GM12878 (cell line): Measurements from ENCODE around the gene TMEM181. TPM values are rescaled to one million over a fixed set of nuclear protein-coding genes. Genes with fewer than 3 reads are reported as not detected.
A peak's percentile ranks its signal among the peaks of the same experiment; 100 is the strongest.

Source experiments
- ATAC-seq: fragments of 200-7000 bp; cut with Tn5 transposase; 3 replicates; pipeline ENCODE4 v1.9.1; 2020; ENCODE audit warnings: mild to moderate bottlenecking, moderate library complexity
- BruUV-seq: library from RNA; stranded (reverse); fragments of 400-500 nt; replicated peaks from 2 replicates; lab custom pipeline; 2021; lab: Mats Ljungman, UMichigan
- CTCF ChIA-PET: fragments of 300-600 bp; sonication (Branson Sonifier 250); formaldehyde crosslinking; extraction: SDS; loops from one replicate; lab custom pipeline; 2021; ENCODE audit warnings: inconsistent platforms; lab: Yijun Ruan, JAX
- POLR2A ChIA-PET: fragments of 350-600 bp; formaldehyde crosslinking; extraction: SDS; loops from one replicate; lab custom pipeline; 2021; ENCODE audit warnings: inconsistent platforms; lab: Charles Lee
- RAD21 ChIA-PET: fragments of 300-600 bp; sonication (Branson Sonifier 250); formaldehyde crosslinking; loops from one replicate; lab custom pipeline; 2023; ENCODE audit warnings: antibody characterized with exemption; ENCODE audit not compliant: unreplicated experiment; lab: Charles Lee
- SMC1A ChIA-PET: fragments of 300-600 bp; sonication (Branson Sonifier 250); formaldehyde crosslinking; loops from one replicate; lab custom pipeline; 2023; ENCODE audit not compliant: unreplicated experiment, uncharacterized antibody; lab: Charles Lee
- DNase-seq: peaks from one replicate; pipeline ENCODE4 v3.0.0-alpha.2; 2011; ENCODE audit warnings: low read depth, low spot score
- FAIRE-seq: peaks from 3 replicates; lab custom pipeline; 2011; peaks lifted over from hg19 to GRCh38; lab: Jason Lieb, UNC
- H2AFZ ChIP-seq: 2 replicates; pipeline ENCODE4 v1.6.0; 2011; ENCODE audit warnings: low read depth, low read length, control low read depth; ENCODE audit not compliant: control insufficient read depth
- H3K27ac ChIP-seq: 2 replicates; pipeline ENCODE4 v1.5.1; 2011; ENCODE audit warnings: control low read depth; ENCODE audit not compliant: control insufficient read depth, insufficient read depth
- H3K27me3 ChIP-seq, 2 experiments: replicated peaks in 1 of 2; 2 replicates each; pipeline versions ENCODE4 v1.6.0 to v1.6.1; 2011; ENCODE audit warnings: low read length in 1 of 2; ENCODE audit not compliant: control insufficient read depth in 2 of 2, insufficient read depth in 2 of 2
- H3K36me3 ChIP-seq, 2 experiments: 2 replicates each; pipeline ENCODE4 v1.5.1; 2011; ENCODE audit warnings: low read length in 1 of 2; ENCODE audit not compliant: control insufficient read depth in 2 of 2, insufficient read depth in 2 of 2
- H3K4me1 ChIP-seq: 2 replicates; pipeline ENCODE4 v1.6.1; 2011; ENCODE audit warnings: mild to moderate bottlenecking, low read length, moderate library complexity, mixed read lengths; ENCODE audit not compliant: control insufficient read depth, insufficient read depth
- H3K4me2 ChIP-seq: 2 replicates; pipeline ENCODE4 v1.6.0; 2011; ENCODE audit warnings: control low read depth; ENCODE audit not compliant: control insufficient read depth, insufficient read depth
- H3K4me3 ChIP-seq: fragments of 200-600 bp; sonication (generic); 2 replicates; pipeline ENCODE4 v1.5.1; 2016
- H3K79me2 ChIP-seq: 2 replicates; pipeline ENCODE4 v1.6.0; 2011; ENCODE audit warnings: low read length; ENCODE audit not compliant: control insufficient read depth, insufficient read depth
- H3K9ac ChIP-seq: 2 replicates; pipeline ENCODE4 v1.8.0; 2011; ENCODE audit warnings: low read length, control low read depth, mixed read lengths; ENCODE audit not compliant: control insufficient read depth, insufficient read depth
- H3K9me3 ChIP-seq: replicated peaks from 3 replicates; pipeline ENCODE4 v1.5.1; 2011; ENCODE audit warnings: mild to moderate bottlenecking, low read length; ENCODE audit not compliant: control insufficient read depth, insufficient read depth
- H4K20me1 ChIP-seq: 2 replicates; pipeline ENCODE4 v1.6.0; 2011; ENCODE audit not compliant: control insufficient read depth, insufficient read depth
- ATF7 ChIP-seq: fragments of 450-650 bp; IDR thresholded peaks from 2 replicates; pipeline ENCODE4 v1.6.1; 2016; ENCODE audit warnings: low read depth, mild to moderate bottlenecking
- BCL11A ChIP-seq: IDR thresholded peaks from 2 replicates; pipeline ENCODE4 v1.6.1; 2011; ENCODE audit warnings: low read depth, low read length
- BRCA1 ChIP-seq: IDR thresholded peaks from 2 replicates; pipeline ENCODE4 v1.6.1; 2011; ENCODE audit warnings: low read depth, low read length, improper control_type of control experiment
- FOXM1 ChIP-seq: IDR thresholded peaks from 2 replicates; pipeline ENCODE4 v1.6.1; 2012; ENCODE audit warnings: low read depth, mild to moderate bottlenecking, inconsistent platforms, low read length, moderate library complexity
- KDM1A ChIP-seq: fragments of 200-600 bp; sonication (generic); IDR thresholded peaks from 2 replicates; pipeline ENCODE4 v1.6.1; 2016; ENCODE audit warnings: borderline replicate concordance
- MEF2A ChIP-seq: IDR thresholded peaks from 2 replicates; pipeline ENCODE4 v1.6.1; 2011; ENCODE audit warnings: low read depth, mild to moderate bottlenecking, low read length, moderate library complexity; ENCODE audit not compliant: insufficient read depth
- MEF2B ChIP-seq: fragments of 450-650 bp; IDR thresholded peaks from 2 replicates; pipeline ENCODE4 v1.6.1; 2018; ENCODE audit warnings: mild to moderate bottlenecking, moderate library complexity; ENCODE audit not compliant: partially characterized antibody, poor library complexity, severe bottlenecking
- MXI1 ChIP-seq: fragments of 150-350 bp; IDR thresholded peaks from 2 replicates; pipeline ENCODE4 v1.6.1; 2011; ENCODE audit warnings: low read depth, mild to moderate bottlenecking, inconsistent platforms, low read length, improper control_type of control experiment
- POLR2A ChIP-seq: IDR thresholded peaks from 2 replicates; pipeline ENCODE4 v1.6.1; 2011; ENCODE audit warnings: low read depth, mild to moderate bottlenecking, low read length
- SP1 ChIP-seq: IDR thresholded peaks from one replicate; pipeline ENCODE4 v1.6.1; 2011; ENCODE audit warnings: low read depth, low read length
- SREBF1 ChIP-seq: IDR thresholded peaks from 2 replicates; pipeline ENCODE4 v1.6.1; 2012; ENCODE audit warnings: mild to moderate bottlenecking, low read length
- SRF ChIP-seq, 2 experiments: IDR thresholded peaks; 2 replicates each; pipeline ENCODE4 v1.6.1; 2011; ENCODE audit warnings: low read depth in 2 of 2, low read length in 2 of 2, mild to moderate bottlenecking in 1 of 2, moderate library complexity in 1 of 2
- TBL1XR1 ChIP-seq: IDR thresholded peaks from 2 replicates; pipeline ENCODE4 v1.6.1; 2012; ENCODE audit warnings: low read depth, low read length, improper control_type of control experiment
- WRNIP1 ChIP-seq: IDR thresholded peaks from 2 replicates; pipeline ENCODE4 v1.6.1; 2011; ENCODE audit warnings: low read depth, low read length, improper control_type of control experiment, borderline replicate concordance
- YBX1 ChIP-seq: fragments of 450-650 bp; IDR thresholded peaks from 2 replicates; pipeline ENCODE4 v1.6.1; 2016; ENCODE audit warnings: antibody characterized with exemption
- ZNF207 ChIP-seq: fragments of 450-650 bp; IDR thresholded peaks from 2 replicates; pipeline ENCODE4 v1.6.1; 2014; ENCODE audit warnings: antibody characterized with exemption, mild to moderate bottlenecking, borderline replicate concordance
- WGBS: methylation state at CpG from one replicate; pipeline ENCODE4 v1.1.6; 2016; ENCODE audit warnings: low lambda C conversion rate; ENCODE audit not compliant: insufficient replicate concordance, insufficient coverage; ENCODE audit errors: missing lambda C conversion rate; 5-methylcytosine and 5-hydroxymethylcytosine counted together
- in situ Hi-C: fragments of 300-500 bp; cut with MboI; formaldehyde crosslinking; loops from 9 replicates; pipeline ENCODE4 v1.14.3; 2018; ENCODE audit warnings: mixed read lengths
- intact Hi-C: fragments of 100-400 bp; cut with micrococcal nuclease; formaldehyde crosslinking; loops from one replicate; pipeline ENCODE4 v1.14.2; 2022; ENCODE audit not compliant: unreplicated experiment
- polyA plus RNA-seq, 11 experiments: library from polyadenylated mRNA; depleted of rRNA in 4 of 11; unstranded in 6 of 11; stranded (reverse) in 5 of 11; fragments of >200 nt; fragmentation: Nextera tagmentation in 4 of 11; fragmentation: Illumina TruSeq in 1 of 11; extraction: Ambion mirVana in 4 of 11; extraction: Trizol in 1 of 11; gene quantifications; 1 replicate in 1 of 11; 2 replicates in 10 of 11; pipeline versions ENCODE4 v1.2.1 to v1.2.3, GENCODE V29; 2011 to 2016; ENCODE audit warnings: inconsistent platforms in 2 of 11, missing spikeins in 2 of 11, low read depth in 1 of 11
- total RNA-seq, 4 experiments: library from RNA; depleted of rRNA in 3 of 4; stranded (reverse); fragments of >200 nt in 3 of 4; fragmentation: Illumina TruSeq in 1 of 4; extraction: Trizol in 1 of 4; gene quantifications; 2 replicates each; pipeline versions ENCODE4 v1.2.1 to v1.2.3, GENCODE V29; 2013 to 2021
- TF ChIP-seq, protein P1 (sequence below): fragments of 450-650 bp; IDR thresholded peaks from 2 replicates; pipeline ENCODE4 v1.6.1; 2017; ENCODE audit warnings: mild to moderate bottlenecking
- TF ChIP-seq, protein P2 (sequence below): IDR thresholded peaks from 2 replicates; pipeline ENCODE4 v1.6.1; 2011; ENCODE audit warnings: mild to moderate bottlenecking, low read depth, low read length, moderate library complexity; ENCODE audit not compliant: insufficient replicate concordance
- TF ChIP-seq, protein P3 (sequence below): IDR thresholded peaks from 2 replicates; pipeline ENCODE4 v1.6.1; 2011; ENCODE audit warnings: low read depth, mild to moderate bottlenecking, low read length, moderate library complexity, borderline replicate concordance; ENCODE audit errors: extremely low read depth

TMEM181 gene
- total and polyA plus RNA-seq, 10 of the 15 experiments (the other 5 are each of a cell fraction or from before 2014, with no cell fraction given), result 1.5 to 7.9 (median 5.2) TPM

- Histone ChIP-seq H2AFZ (no peak overlapping the region; the same call in 1 of the 2 replicates), H3K4me1 (peaks cover 20% of the 10 kb centered on the region)
- peak; percentile 1; the same call in 2 of the 3 replicates for ATAC-seq
These were observed 83.9 kb downstream of the TMEM181 start for GRCh38 chr6:158643836-158644230.

More at GRCh38 chr6:158643836-158644230, 83.9 kb downstream of the TMEM181 start:
- H3K4me3 ChIP-seq, result peak overlapping the region; percentile 81
- H3K27me3 ChIP-seq, result no peaks in the 10 kb centered on the region
- intact Hi-C loops (loop anchor here (5.0 kb wide), 1 partner anchor 167 kb away; no protein-coding TSS in a partner anchor), in situ Hi-C loops (no loop called here)
- WGBS, result 1% methylated on average over 21 of the region's 21 CpGs
- ChIA-PET CTCF (interaction anchor here (0.7 to 2.8 kb wide), 12 partner anchors 9 to 466 kb away, joined by 3 to 23 read pairs (median 5); no protein-coding TSS in a partner anchor), SMC1A (interaction anchor here (0.8 to 5.4 kb wide), 6 partner anchors 10 to 402 kb away, joined by 3 to 41 read pairs (median 10); no protein-coding TSS in a partner anchor), POLR2A (interaction anchor here (1.0 to 2.2 kb wide), 5 partner anchors 10 to 356 kb away, joined by 3 to 20 read pairs (median 4); partner anchors contain the start of gene RSPH3), RAD21 (interaction anchor here (0.6 to 3.4 kb wide), 9 partner anchors 10 to 498 kb away, joined by 3 to 28 read pairs (median 4); no protein-coding TSS in a partner anchor)
- FAIRE-seq (no peak), DNase-seq (no peak)
- peaks cover 33% of the 10 kb centered on the region for H3K79me2 ChIP-seq
- no peaks in the 10 kb centered on the region for H3K36me3 ChIP-seq
- peak overlapping the region; percentile 87 for H3K9ac ChIP-seq
- H3K4me2 ChIP-seq, result peak overlapping the region; percentile 92
- no peaks in the 10 kb centered on the region for H4K20me1 ChIP-seq
- BruUV-seq, result no TSS peak
- peak overlapping the region; percentile 82 for H3K27ac ChIP-seq
- H3K9me3 ChIP-seq, result no peaks in the 10 kb centered on the region
- TF ChIP-seq ZNF207 (no peak), MXI1 (no peak), SP1 (no peak), YBX1 (no peak), MEF2B (no peak), KDM1A (no peak), POLR2A (no peak), WRNIP1 (no peak), BRCA1 (no peak), ATF7 (no peak), FOXM1 (no peak), SRF (IDR thresholded peaks at IDR 0.05; ENCODE audit: low read depth in 2 of 2, low read length in 2 of 2) (no peak), SREBF1 (no peak), MEF2A (no peak), BCL11A (no peak), TBL1XR1 (no peak)
- TF ChIP-seq, protein P1, sequence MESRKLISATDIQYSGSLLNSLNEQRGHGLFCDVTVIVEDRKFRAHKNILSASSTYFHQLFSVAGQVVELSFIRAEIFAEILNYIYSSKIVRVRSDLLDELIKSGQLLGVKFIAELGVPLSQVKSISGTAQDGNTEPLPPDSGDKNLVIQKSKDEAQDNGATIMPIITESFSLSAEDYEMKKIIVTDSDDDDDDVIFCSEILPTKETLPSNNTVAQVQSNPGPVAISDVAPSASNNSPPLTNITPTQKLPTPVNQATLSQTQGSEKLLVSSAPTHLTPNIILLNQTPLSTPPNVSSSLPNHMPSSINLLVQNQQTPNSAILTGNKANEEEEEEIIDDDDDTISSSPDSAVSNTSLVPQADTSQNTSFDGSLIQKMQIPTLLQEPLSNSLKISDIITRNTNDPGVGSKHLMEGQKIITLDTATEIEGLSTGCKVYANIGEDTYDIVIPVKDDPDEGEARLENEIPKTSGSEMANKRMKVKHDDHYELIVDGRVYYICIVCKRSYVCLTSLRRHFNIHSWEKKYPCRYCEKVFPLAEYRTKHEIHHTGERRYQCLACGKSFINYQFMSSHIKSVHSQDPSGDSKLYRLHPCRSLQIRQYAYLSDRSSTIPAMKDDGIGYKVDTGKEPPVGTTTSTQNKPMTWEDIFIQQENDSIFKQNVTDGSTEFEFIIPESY, result no peak
- TF ChIP-seq, protein P2, sequence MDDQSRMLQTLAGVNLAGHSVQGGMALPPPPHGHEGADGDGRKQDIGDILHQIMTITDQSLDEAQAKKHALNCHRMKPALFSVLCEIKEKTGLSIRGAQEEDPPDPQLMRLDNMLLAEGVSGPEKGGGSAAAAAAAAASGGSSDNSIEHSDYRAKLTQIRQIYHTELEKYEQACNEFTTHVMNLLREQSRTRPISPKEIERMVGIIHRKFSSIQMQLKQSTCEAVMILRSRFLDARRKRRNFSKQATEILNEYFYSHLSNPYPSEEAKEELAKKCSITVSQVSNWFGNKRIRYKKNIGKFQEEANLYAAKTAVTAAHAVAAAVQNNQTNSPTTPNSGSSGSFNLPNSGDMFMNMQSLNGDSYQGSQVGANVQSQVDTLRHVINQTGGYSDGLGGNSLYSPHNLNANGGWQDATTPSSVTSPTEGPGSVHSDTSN, result no peak
- TF ChIP-seq, protein P3, sequence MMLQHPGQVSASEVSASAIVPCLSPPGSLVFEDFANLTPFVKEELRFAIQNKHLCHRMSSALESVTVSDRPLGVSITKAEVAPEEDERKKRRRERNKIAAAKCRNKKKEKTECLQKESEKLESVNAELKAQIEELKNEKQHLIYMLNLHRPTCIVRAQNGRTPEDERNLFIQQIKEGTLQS, result no peak
